Adipose tissue (tissue), 3 donors: ENCODE measurements around the gene TUFT1. TPM values are rescaled to one million over a fixed set of nuclear protein-coding genes. Genes with fewer than 3 reads are reported as not detected.

Experiments
- H3K27ac ChIP-seq: one replicate; pipeline ENCODE4 v1.5.1; 2013; ENCODE audit warnings: low read depth, low read length
- WGBS, 3 donors: extraction: QIAGEN DNeasy Blood & Tissue Kit; methylation state at CpG; one replicate each; pipeline ENCODE4 v1.1.7; 2013; 5-methylcytosine and 5-hydroxymethylcytosine counted together
- polyA plus RNA-seq, 3 donors: library from polyadenylated mRNA; stranded (reverse); fragments of 200-250 nt; gene quantifications; one replicate each; pipeline ENCODE4 v1.2.3, GENCODE V29; 2013
- donor health status: healthy with polysubstance abuse.
- donor health status: Bipolar disorder and iron deficiency.
- donor health status: healthy.

The TUFT1 gene
- polyA plus RNA-seq, 3 donors = 4.2 to 13.3 (median 4.2) TPM

- WGBS, 3 donors = 91 to 95% (median 93%) methylated on average over 3 of the region's 3 CpGs
- H3K27ac ChIP-seq = no peak overlapping the region
Measured at GRCh38 chr1:151626740-151627334, 86.7 kb downstream of the TUFT1 start.

- H3K27ac ChIP-seq = no peak overlapping the region
- 82 to 85% (median 83%) methylated on average over 9 of the region's 9 CpGs for whole genome bisulfite sequencing, 3 donors
Measured at GRCh38 chr1:151629278-151629677, 89.2 kb downstream of the TUFT1 start.

Other genes with a start within 250 kb of the TUFT1 start
- 10 to 100 TPM; 24.5 to 55.2 (median 46.7) TPM for gene PI4KB, start 212.9 kb upstream of the TUFT1 start, polyA plus RNA-seq
- 10 to 100 TPM in 2 of 3 donors, 1 to 10 TPM in 1; 5.7 to 20.2 (median 16.9) TPM for gene RFX5, start 193.1 kb upstream of the TUFT1 start, polyA plus RNA-seq
- 100 to 1,000 TPM in 2 of 3 donors, 10 to 100 TPM in 1; 36.3 to 141 (median 141) TPM for gene SELENBP1, start 167.6 kb upstream of the TUFT1 start, polyA plus RNA-seq
- gene PSMB4, start 140.7 kb upstream of the TUFT1 start, polyA plus RNA-seq = 100 to 1,000 TPM; 145 to 348 (median 335) TPM
- 10 to 100 TPM; 10.8 to 17.6 (median 16.8) TPM for gene POGZ, start 80.8 kb upstream of the TUFT1 start, polyA plus RNA-seq
- 10 to 100 TPM in 1 of 3 donors, 1 to 10 TPM in 2; 2.0 to 28.7 (median 2.1) TPM for gene CGN, start 28.9 kb upstream of the TUFT1 start, polyA plus RNA-seq
- 10 to 100 TPM in 1 of 3 donors, 1 to 10 TPM in 2; 3.5 to 19.5 (median 4.7) TPM for gene SNX27, start 71.7 kb downstream of the TUFT1 start, polyA plus RNA-seq
- 1 to 10 TPM in 1 of 3 donors, under 1 TPM in 1, not detected in 1; 0.13 to 4.6 TPM for gene CELF3, start 176.5 kb downstream of the TUFT1 start, polyA plus RNA-seq
- gene RIIAD1, start 181.2 kb downstream of the TUFT1 start, polyA plus RNA-seq = not detected
- gene MRPL9, start 223.2 kb downstream of the TUFT1 start, polyA plus RNA-seq = 10 to 100 TPM; 35.4 to 63.3 (median 63.1) TPM